Inflammatory macrophage treated with lipopolysaccharide for 4 hours (primary cell): ENCODE measurements around the gene EFNA2.
"Not testable (repeated sequence)": the region's sequence is repeated elsewhere in the genome, so short reads cannot be mapped to it uniquely, and the experiment has no call there.

Experiments
- DNase-seq: peaks from one replicate; pipeline ENCODE4 v3.0.0-alpha.2; 2020

Gene EFNA2

DNA sequence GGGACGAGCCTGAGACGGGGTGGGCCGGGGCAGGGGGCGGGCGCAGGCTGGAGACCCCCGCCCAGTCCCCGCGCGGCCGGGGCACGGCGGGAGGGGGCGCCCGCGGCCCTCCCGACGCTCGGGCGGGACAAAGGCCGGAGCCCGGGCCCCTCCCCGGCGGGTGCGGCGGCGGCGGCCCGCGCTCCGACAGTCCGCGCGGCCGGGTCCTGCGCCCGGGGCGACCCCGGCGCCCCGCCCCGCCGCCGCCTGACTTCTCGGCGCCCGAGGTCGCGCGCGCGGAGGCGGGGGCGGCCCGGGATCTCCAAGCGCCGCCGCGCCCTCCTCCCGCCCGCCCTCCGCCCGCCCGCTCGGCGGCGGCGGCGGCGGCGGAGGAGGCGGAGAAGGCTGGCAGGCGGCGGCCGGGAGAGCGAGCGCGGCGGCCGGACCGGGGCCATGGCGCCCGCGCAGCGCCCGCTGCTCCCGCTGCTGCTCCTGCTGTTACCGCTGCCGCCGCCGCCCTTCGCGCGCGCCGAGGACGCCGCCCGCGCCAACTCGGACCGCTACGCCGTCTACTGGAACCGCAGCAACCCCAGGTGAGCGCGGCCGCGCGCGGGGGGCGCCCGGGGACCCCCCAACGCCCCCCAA, at the start of gene EFNA2:
EFNA2 (plus strand) TSS at position 137 of the 624 bp plus-strand sequence; CDS start at position 433, 296 bp downstream.
- DNase-seq: no peak

DNA sequence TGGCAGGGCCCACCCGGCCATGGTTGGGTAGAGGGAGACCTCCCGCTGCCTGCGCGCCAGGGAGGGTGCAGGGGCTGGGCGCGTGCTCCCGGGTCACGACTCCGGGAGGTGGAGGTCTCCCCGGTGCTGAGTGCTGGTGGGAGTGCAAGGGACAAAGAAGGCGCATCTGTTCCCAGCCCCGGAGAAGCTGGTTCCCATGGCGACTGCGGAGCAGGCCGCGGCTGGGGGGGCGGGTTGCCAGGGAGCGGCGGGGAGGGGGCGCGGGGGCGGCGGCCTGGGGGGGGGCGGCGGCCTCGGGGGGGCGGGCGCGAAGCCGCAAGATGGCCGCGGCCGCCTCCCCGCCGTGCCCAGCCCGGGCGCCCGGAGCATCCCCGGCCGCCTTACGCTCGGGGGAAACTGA, 49.1 kb upstream of the EFNA2 start:
- DNase-seq: no peak

DNA sequence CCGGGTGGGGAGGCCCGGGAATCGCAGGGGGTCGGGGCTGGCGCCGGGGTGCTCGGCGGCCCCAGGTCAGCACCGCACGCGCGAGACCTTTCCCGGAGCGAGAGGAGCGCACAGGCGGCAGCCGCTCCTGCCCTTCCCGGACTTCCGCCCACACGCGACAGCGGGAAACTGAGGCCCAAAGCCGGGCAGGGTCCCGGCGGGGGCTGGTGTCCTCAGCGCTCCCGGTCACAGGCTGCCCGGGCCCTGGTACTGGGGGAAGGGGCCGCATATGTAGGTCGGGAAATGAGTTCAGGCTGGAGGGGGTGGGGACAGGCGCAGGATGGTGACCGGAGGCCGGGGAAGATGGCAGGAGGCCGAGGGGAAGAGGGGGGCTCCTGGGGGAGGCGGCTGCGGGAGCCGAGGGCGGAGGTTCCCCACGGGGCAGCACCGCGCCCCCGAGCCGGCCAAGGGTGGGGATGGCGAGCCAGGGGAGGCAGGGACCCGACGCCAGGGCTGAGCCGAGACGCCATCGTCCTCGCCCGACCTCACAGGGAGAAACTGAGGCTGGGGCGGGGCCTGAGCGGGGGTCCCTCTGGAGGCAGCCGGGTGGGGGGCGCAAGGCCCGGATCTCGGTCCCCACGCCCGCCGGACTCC, 48.5 kb upstream of the EFNA2 start:
- DNase-seq: no peak

DNA sequence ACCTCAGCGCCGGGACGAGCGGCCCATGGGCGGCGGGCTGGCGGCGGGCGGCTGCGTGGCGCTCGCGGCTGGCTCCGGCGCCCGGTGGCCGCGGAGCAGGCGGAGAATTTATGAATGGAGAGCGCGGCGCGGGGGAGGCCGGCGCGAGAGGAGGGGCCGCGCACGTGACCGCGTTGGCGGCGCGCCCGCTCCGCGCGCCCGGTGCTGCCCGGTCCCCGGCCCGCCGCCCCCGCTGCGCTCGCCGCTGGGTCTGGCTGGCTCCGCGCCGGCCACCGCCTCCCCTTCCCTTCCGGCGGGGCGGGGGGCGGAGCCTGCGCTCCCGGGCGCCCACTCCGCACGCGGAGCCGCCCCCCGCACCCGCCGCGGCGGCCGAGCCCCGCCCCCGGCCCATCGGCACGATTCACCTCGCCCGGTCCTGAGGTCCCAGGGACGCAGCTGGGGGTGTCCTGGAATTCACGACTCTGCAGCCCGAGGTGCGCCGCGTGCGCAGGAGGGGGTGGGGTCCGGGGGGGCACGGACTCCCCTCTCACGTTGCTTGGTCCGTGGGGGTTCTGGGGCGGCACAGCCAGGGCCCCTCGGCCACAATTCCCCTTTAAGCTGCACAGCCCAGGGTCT, 47.8 kb upstream of the EFNA2 start, which contains the start of gene CBARP:
CBARP (minus strand) TSS at position 252 of the 615 bp plus-strand sequence. CDS start 1,905 bp downstream, outside the sequence.
- DNase-seq: no peak

DNA sequence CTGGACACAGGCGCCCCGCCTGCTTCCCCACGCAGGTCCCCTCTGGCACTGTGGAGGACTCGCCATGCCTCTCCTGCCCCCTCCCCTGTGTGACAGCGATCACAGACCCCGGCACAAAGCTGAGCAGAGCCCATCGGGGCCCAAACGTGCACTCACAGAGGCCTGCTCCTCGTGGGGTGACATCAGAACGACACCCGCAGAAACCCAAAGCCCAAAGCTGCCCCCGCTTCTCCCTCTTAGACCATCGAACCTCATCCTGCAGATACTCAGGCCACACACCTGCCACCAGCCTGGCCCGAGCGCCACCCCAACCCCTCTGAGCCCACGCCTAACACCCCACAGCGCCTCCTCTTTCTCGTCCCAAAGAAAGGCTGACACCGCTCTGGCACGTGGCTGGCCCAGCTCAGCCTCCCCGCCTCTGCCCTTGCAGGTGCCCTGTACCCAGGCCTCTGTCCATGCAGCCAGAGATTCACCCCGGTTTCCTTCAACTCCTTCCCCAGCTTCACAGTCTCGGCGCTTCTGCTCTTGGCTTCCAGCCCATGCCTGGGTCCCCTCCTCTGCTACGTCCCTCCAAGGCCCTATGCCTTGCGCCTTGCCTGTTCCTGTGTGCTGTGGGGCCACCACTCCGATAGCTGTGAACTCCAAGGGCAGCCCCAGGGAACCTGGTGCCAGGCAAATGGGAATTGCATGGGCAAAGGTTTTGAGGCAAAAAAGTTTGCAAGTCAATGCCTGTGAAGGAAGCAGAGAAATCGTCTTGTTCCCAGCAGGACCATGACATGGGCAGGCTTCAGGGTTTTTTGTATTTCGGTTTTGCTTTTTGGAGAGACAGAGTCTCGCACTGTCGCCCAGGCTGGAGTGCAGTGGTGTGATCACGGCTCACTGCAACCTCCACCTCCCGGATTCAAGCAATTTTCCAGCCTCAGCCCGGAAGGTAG, 47.0 kb upstream of the EFNA2 start:
- no peak for DNase-seq

DNA sequence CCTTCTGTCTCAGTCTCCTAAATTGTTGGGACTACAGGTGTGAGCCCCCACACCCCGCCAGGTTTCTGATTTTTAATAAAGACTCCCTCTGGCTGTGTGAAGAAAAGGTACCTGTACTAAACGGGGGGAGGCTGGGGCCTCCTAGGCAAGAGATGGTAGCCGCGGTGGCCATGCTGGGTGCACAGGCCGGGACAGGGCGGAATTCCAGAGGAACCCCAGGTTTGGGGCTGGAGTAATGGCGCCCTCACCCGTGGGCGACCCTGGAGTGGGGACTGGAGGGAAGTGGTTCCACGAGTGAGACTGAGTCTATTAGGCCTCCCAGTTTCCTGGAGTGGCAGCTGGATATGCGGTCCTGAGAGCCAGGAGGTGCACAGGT, 46.3 kb upstream of the EFNA2 start:
- no peak for DNase-seq

DNA sequence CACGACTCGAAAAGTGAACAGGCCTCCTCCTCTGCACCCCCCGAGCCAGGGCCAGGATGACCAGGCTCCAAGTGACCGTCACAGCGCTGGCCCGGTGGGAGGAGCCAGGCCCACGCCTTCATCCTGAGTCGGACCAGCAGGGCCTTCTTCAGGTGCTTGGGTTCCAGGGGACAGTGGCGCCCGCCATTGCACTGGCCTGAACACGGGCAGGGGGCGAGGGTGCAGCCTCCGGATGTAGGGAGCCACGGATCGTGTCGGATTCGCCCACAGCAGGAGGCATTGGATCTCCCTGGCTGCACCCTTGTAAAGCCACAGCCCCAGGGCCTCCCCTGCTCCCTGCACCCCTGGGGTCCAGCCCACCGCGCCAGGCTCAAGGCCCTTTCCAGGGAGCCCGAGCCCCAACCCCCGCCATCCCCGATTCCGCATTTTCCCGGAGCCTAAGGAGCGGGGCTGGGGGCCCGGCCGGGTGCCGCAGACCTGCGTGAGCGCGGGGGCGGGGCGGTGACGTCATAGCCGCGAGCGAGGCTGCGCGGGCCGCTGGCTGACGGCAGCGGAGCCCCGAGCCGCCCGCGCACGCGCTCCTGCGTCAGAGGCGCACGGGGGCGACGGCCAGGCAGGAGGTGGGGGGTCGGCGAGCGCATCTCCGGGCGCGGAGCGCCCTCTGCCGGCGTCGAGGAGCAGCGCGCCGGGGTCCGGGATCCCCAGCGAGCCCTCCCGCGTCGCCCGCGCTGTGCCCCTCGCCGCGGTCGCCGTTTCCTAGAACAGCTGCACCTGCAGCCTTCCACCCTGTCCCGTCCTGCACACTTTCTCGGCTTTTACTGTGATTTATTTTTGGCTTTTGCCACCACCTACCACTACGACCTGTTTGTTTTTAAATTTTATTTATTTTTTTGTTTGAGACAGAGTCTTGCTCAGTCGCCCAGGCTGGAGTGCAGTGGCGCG, 45.6 kb upstream of the EFNA2 start:
- peak; percentile 94 for DNase-seq

DNA sequence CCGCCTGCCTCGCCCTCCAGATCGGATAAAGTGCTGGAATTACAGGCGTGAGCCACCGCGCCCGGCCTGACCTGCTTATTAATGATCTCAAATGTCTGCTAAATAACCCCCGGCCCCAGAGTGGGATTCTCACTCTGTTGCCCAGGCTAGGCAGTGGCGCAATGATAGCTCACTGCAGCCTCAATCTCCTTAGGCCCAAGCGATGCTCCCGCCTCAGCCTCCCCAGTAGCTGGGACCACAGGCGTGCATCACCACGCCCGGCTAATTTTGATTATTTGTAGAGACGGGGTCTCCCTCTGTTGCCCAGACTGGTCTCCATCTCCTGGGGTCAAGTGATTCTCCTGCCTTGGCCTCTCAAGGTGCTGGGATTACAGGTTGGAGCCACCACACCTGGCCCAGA, 44.7 kb upstream of the EFNA2 start:
- no peak for DNase-seq

DNA sequence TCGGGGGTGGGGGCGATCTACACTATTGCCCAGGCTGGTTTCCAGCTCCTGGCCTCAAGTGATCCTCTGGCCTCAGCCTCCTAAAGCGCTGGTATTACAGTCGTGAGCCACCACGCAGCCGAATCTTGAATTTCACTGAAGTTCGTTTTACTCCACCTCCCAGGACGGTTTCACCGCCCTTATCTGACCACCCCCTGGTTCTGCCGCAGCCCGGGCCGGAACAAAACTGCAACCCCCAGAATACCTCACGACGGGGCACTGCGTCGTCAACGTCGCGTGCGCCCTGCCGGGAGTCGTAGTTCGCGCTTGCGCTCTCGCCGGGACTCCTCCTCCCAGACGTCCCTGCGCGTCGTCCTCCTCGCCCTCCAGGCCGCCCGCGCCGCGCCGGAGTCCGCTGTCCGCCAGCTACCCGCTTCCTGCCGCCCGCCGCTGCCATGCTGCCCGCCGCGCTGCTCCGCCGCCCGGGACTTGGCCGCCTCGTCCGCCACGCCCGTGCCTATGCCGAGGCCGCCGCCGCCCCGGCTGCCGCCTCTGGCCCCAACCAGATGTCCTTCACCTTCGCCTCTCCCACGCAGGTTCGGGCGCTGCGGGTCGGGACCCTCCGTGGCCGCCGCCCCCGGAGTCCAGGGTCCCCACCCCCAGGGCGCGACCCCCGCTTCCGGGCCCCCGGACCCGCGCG, 44.1 kb upstream of the EFNA2 start, which contains the start of gene ATP5F1D:
ATP5F1D (plus strand) TSS at position 335 of the 679 bp plus-strand sequence; CDS start at position 435, 100 bp downstream.
- DNase-seq: peak; percentile 97

DNA sequence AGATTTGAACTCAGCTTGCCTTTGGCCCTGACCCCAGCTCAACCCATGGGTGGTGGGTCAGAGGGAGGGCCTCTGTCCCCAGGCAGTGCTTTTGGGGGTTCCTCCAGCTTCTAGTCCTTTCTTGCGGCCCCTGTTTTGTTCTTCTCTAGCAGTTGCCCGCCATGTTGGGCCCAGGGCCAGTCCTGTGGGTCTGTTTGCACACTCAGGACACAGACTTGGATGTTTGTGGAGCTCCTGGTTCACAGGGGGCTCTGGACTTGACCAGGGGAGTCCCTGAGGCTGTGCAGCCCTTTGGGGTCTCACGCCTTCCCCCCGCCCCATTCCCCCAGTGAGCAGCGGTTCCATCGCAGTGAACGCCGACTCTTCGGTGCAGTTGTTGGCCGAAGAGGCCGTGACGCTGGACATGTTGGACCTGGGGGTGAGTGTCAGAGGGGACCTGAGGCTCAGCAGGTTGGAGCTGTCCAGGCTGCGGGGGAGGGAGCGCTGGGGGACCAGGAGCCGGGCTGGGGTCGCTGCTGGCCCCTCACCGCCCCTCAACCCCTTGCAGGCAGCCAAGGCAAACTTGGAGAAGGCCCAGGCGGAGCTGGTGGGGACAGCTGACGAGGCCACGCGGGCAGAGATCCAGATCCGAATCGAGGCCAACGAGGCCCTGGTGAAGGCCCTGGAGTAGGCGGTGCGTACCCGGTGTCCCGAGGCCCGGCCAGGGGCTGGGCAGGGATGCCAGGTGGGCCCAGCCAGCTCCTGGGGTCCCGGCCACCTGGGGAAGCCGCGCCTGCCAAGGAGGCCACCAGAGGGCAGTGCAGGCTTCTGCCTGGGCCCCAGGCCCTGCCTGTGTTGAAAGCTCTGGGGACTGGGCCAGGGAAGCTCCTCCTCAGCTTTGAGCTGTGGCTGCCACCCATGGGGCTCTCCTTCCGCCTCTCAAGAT, 41.6 kb upstream of the EFNA2 start:
- peak; percentile 81 for DNase-seq

DNA sequence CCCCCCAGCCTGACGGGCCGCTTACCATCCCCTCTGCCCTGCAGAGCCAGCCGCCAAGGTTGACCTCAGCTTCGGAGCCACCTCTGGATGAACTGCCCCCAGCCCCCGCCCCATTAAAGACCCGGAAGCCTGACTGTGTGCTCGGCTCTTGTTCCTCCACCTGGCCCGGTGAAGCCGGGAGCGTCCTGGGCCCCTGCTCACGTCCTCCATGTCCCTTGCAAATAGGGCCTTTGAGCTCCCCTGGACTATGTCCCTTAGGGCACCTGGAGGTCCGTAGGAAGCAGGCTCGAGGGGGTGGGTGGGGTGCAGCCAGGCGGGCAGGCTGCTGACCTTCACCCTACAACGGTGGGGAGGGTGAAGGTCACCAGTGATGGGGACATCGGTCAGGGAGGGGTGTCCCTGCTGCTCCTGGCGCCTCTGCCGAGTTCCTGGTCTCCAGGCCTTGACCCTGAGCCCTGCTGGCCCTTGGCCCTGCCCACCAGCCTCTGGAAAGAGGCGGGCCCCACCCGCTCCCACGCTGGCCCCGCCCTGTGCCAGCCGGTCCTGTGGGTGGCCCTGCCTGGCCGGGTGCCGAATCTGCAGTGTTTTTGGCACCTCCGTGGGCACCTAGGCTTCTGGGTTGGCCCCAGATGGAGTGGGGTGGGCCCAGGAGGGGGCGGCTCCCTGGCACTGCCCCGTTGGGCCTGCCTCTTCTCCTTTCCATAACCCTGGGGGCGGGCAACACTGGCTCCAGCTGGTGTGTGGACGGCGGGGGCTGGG, 40.8 kb upstream of the EFNA2 start:
- peak; percentile 82 for DNase-seq

DNA sequence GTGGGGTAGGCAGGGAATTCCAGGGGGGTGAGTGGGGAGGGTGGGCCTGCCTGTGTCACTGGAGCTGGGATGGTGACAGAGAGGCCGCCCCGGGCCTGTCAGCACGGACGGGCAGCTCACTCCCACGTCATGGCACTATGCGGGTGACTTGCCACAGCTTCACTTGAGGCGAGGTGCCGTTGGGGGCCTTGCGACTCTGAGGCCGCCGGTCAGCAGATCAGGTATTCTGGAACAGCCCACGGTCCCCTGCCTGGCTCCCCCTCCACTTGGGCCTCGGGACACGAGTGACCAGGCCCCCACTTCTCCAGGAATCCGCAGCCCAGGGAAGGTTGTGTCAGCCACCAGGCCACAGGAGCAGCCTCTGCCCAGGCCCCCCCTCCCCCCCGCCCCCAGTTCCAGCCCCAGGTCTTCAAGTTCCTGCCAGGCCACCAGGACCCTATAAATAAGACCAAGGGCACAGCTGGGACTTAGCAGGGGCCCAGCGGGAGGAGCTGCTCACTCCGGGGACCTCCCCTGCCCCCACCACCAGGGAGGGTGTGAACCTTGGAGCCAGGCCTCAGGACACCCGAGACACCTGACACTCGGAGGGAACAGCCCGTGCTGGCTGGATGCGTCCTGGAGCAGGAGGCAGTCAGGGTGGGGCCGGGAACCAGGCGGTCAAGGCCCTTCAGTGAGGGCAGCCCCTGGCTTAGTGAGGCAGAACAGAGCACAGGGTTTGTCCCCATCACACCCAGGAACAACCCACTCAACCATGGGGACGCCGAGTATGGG, 40.0 kb upstream of the EFNA2 start:
- DNase-seq: no peak

DNA sequence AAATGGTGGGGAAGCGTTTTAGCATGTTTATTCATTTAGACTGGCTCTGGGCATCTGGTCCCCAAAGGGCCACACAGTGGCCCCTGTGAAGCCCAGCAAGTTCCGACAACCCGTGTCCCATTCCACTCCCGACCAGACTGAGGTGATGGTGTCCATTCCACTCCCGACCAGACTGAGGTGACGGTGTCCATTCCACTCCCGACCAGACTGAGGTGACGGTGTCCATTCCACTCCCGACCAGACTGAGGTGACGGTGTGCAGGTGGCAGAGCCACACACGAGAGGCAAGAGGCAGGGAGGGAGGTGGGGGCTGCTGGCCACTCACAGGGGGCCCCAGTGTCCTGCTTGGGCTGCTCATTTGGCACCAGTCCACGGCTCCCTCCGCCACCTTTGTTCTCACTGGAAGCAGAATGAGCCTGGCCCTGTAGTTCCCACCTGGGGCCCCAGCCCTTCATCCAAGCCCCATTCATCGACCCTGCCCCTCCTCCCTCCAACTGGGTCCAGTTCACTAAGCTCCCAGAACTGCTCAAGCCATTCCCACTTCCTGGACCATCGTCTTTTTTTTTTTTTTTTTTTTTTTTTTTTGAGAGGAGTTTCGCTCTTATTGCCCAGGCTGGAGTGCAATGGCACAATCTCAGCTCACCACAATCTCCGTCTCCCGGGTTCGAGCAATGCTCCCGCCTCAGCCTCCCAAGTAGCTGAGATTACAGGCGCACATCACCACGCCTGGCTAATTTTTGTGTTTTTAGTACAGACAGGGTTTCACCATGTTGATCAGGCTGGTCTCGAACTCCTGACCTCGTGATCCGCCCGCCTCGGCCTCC, 39.2 kb upstream of the EFNA2 start:
- not testable (repeated sequence) for DNase-seq

DNA sequence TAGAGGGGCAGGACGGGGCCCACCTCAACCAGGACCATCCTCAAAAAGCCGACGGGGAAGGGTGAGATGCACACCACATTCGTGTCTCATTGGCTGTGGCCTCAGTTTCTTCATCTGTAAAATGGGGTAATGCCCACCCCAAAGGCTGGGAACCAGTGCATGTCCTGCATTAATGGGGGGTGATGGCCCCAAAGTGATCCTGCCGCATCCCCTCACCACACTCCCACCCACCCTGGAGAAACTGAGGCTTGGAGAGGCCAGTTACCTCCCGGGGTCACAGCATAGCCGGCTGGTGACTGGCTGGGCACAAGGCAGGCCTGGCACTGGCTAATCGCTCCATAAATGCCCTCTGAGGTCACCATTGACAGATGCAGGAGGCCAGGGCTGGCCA, 37.9 kb upstream of the EFNA2 start:
- no peak for DNase-seq

DNA sequence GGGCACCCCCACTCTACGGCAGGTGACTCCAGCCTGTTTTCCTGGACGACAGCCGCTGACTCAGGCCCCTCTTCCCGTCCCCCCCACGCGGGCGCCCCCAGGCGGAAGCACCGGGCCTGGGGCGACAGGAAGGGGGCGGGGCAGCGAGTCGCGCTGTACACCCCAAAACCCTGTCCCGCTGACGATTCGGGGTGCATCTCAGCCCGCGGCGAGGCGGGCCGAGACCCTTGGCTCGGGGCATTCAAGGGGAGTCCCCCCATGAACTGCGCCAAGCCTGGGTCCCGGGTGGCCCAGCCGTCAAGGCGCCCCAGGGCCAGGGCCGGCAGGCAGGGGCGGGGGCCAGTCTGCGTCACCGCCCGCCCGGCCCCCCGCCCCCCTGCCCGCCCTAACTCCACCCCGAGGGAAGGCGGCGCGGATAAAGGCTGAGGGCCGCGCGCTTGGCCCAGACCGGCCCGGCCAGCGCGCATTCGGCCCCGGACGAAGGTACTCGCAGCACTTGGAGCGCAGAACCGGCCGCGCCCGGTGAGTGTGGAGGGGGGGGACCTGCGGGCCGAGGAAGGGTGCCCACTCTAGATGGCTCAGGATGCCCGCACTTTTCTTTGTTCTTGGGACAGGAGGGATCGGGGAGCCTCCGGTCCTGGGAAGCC, 37.4 kb upstream of the EFNA2 start, which contains the start of gene MIDN:
MIDN (plus strand) TSS at position 445 of the 647 bp plus-strand sequence. CDS start 1,714 bp downstream, outside the sequence.
- DNase-seq: peak; percentile 85

DNA sequence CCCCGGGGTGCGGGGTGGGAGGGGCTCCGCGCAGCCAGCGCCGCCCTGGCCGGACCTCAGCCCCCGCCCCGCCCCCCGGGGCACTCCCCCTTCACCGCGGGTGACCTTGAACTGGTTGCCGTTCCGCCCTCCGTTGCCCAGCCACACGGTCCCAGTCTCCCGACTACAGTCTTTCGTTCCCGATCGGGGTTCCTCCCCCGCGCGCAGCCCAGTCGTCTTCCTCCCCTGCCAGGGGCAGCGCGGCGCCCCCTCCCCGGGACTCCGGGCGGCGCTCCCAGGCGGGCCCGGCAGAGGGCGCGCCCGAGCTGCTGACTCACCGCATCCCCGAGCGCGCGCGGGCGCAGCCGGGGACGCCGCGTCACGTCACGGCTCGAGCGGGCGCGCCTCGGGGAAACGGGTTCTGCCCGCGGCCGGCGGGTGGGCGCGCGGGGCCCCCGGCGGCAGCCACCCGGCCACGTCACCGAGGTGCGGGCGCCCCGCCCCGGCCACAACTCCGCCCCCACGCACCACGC, 36.8 kb upstream of the EFNA2 start:
- peak; percentile 72 for DNase-seq
